H1 (cell line): ENCODE data around the gene HIPK1. TPM values are rescaled to one million over a fixed set of nuclear protein-coding genes. Genes with fewer than 3 reads are reported as not detected.

Experiments used
- CTCF ChIA-PET: fragments of 300-600 bp; sonication (Branson Sonifier 250); formaldehyde crosslinking; loops from one replicate; lab custom pipeline; 2021; ENCODE audit not compliant: partially characterized antibody; lab: Charles Lee
- POLR2A ChIA-PET: fragments of 300-600 bp; sonication (Branson Sonifier 250); formaldehyde crosslinking; loops from one replicate; lab custom pipeline; 2021; ENCODE audit warnings: inconsistent platforms; ENCODE audit not compliant: partially characterized antibody; lab: Charles Lee
- DNase-seq, 2 experiments: peaks; one replicate each; pipeline versions ENCODE4 v3.0.0 to v3.0.0-alpha.2; 2010 to 2022; ENCODE audit warnings: low spot score in 2 of 2, low read depth in 1 of 2, mixed read lengths in 1 of 2
- FAIRE-seq: peaks from 2 replicates; lab custom pipeline; 2011; peaks lifted over from hg19 to GRCh38; lab: Jason Lieb, UNC
- H2AFZ ChIP-seq: 2 replicates; pipeline ENCODE4 v1.8.1; 2012; ENCODE audit warnings: low read length, inconsistent platforms
- H2AK5ac ChIP-seq: 2 replicates; pipeline ENCODE4 v1.6.1; 2013; ENCODE audit warnings: low read depth, low read length
- H2BK120ac ChIP-seq: replicated peaks from 2 replicates; pipeline ENCODE3; 2013; ENCODE audit warnings: low read depth, low read length, inconsistent platforms
- H2BK12ac ChIP-seq: 2 replicates; pipeline ENCODE4 v1.6.1; 2013; ENCODE audit warnings: low read depth, low read length
- H2BK15ac ChIP-seq: 2 replicates; pipeline ENCODE4 v1.6.1; 2013; ENCODE audit warnings: low read length
- H2BK20ac ChIP-seq: 2 replicates; pipeline ENCODE4 v1.6.1; 2013; ENCODE audit warnings: low read length
- H2BK5ac ChIP-seq: 2 replicates; pipeline ENCODE4 v1.6.1; 2013; ENCODE audit warnings: low read depth, low read length
- H3K14ac ChIP-seq: 2 replicates; pipeline ENCODE4 v1.6.1; 2013; ENCODE audit warnings: inconsistent platforms; ENCODE audit not compliant: insufficient read length
- H3K18ac ChIP-seq: 2 replicates; pipeline ENCODE4 v1.6.1; 2013; ENCODE audit warnings: low read length; ENCODE audit errors: extremely low read depth
- H3K23ac ChIP-seq: 2 replicates; pipeline ENCODE4 v1.6.1; 2013; ENCODE audit warnings: inconsistent platforms; ENCODE audit not compliant: insufficient read length
- H3K23me2 ChIP-seq: 2 replicates; pipeline ENCODE4 v1.6.1; 2013; ENCODE audit warnings: low read depth, low read length
- H3K27ac ChIP-seq: 2 replicates; pipeline ENCODE4 v1.6.1; 2011; ENCODE audit warnings: low read depth, low read length, inconsistent platforms
- H3K27me3 ChIP-seq, 4 experiments: replicated peaks in 1 of 4; 1 replicate in 1 of 4; 2 replicates in 3 of 4; pipeline versions ENCODE4 v1.6.1 to v1.8.1; 2011 to 2013; ENCODE audit warnings: low read length in 3 of 4, mild to moderate bottlenecking in 3 of 4, inconsistent platforms in 2 of 4, mixed read lengths in 2 of 4, moderate library complexity in 1 of 4; ENCODE audit not compliant: control insufficient read depth in 3 of 4, insufficient read depth in 3 of 4; ENCODE audit errors: extremely low read depth in 1 of 4
- H3K36me3 ChIP-seq, 4 experiments: 2 replicates each; pipeline versions ENCODE4 v1.6.1 to v1.8.1; 2011 to 2013; ENCODE audit warnings: mild to moderate bottlenecking in 4 of 4, low read length in 3 of 4, moderate library complexity in 2 of 4, control low read depth in 1 of 4, inconsistent platforms in 1 of 4; ENCODE audit not compliant: insufficient read depth in 4 of 4, control insufficient read depth in 2 of 4
- H3K4ac ChIP-seq: replicated peaks from 2 replicates; pipeline ENCODE3; 2013; ENCODE audit warnings: low read length, low read depth, mixed read lengths, inconsistent platforms; ENCODE audit not compliant: insufficient read length
- H3K4me1 ChIP-seq, 4 experiments: replicated peaks in 1 of 4; 1 replicate in 1 of 4; 2 replicates in 3 of 4; pipeline versions ENCODE4 v1.6.1 to v1.8.1; 2011 to 2013; ENCODE audit warnings: low read length in 3 of 4, inconsistent platforms in 2 of 4, mixed read lengths in 1 of 4; ENCODE audit not compliant: insufficient read depth in 4 of 4, control insufficient read depth in 3 of 4
- H3K4me2 ChIP-seq, 2 experiments: 2 replicates each; pipeline versions ENCODE4 v1.6.1 to v1.8.1; 2011 to 2013; ENCODE audit warnings: low read depth in 2 of 2, low read length in 2 of 2, control low read depth in 1 of 2, inconsistent platforms in 1 of 2, mild to moderate bottlenecking in 1 of 2; ENCODE audit not compliant: insufficient read depth in 1 of 2
- H3K4me3 ChIP-seq, 4 experiments: fragments of 200-600, 300-600 bp in 1 of 4; sonication (generic), shearing (Covaris generic), sonication (Bioruptor Twin) in 1 of 4; 2 replicates each; pipeline versions ENCODE4 v1.5.1 to v1.8.1; 2011 to 2016; ENCODE audit warnings: low read length in 4 of 4, low read depth in 3 of 4, control low read depth in 2 of 4, inconsistent platforms in 2 of 4, mild to moderate bottlenecking in 2 of 4, mixed read lengths in 1 of 4, moderate library complexity in 1 of 4; ENCODE audit not compliant: insufficient read depth in 2 of 4; ENCODE audit errors: extremely low read depth in 1 of 4
- H3K56ac ChIP-seq: replicated peaks from 2 replicates; pipeline ENCODE3; 2013; ENCODE audit warnings: low read depth, mild to moderate bottlenecking, mixed read lengths, low read length, inconsistent platforms; ENCODE audit not compliant: insufficient read length
- H3K79me1 ChIP-seq: 2 replicates; pipeline ENCODE4 v1.6.1; 2013; ENCODE audit warnings: low read depth, low read length, control low read depth
- H3K79me2 ChIP-seq, 2 experiments: 2 replicates each; pipeline versions ENCODE4 v1.6.1 to v1.8.1; 2012 to 2013; ENCODE audit warnings: low read length in 2 of 2, mild to moderate bottlenecking in 2 of 2, inconsistent platforms in 1 of 2; ENCODE audit not compliant: insufficient read depth in 2 of 2, control insufficient read depth in 1 of 2
- H3K9ac ChIP-seq, 4 experiments: replicated peaks in 1 of 4; 1 replicate in 1 of 4; 2 replicates in 3 of 4; pipeline versions ENCODE4 v1.6.1 to v1.8.1; 2011 to 2013; ENCODE audit warnings: low read depth in 3 of 4, low read length in 3 of 4, control low read depth in 2 of 4, mild to moderate bottlenecking in 2 of 4, moderate library complexity in 2 of 4, inconsistent platforms in 1 of 4; ENCODE audit errors: extremely low read depth in 1 of 4
- H3K9me3 ChIP-seq, 2 experiments: 2 replicates each; pipeline versions ENCODE4 v1.6.1 to v1.8.1; 2012 to 2013; ENCODE audit warnings: mild to moderate bottlenecking in 2 of 2, moderate library complexity in 2 of 2, control low read depth in 1 of 2, inconsistent platforms in 1 of 2, low read depth in 1 of 2, low read length in 1 of 2, mixed read lengths in 1 of 2; ENCODE audit not compliant: insufficient read depth in 2 of 2
- H4K20me1 ChIP-seq, 2 experiments: replicated peaks in 1 of 2; 2 replicates each; pipeline versions ENCODE3 to v1.8.1; 2011 to 2013; ENCODE audit warnings: inconsistent platforms in 2 of 2, low read length in 2 of 2, mild to moderate bottlenecking in 1 of 2; ENCODE audit not compliant: insufficient read depth in 2 of 2, control insufficient read depth in 1 of 2
- H4K5ac ChIP-seq: 2 replicates; pipeline ENCODE4 v1.6.1; 2013; ENCODE audit warnings: low read length, low read depth, mixed read lengths, inconsistent platforms; ENCODE audit not compliant: insufficient read length
- H4K8ac ChIP-seq: 2 replicates; pipeline ENCODE4 v1.8.0; 2013; ENCODE audit warnings: mild to moderate bottlenecking, moderate library complexity, low read length, inconsistent platforms; ENCODE audit not compliant: insufficient read depth; ENCODE audit errors: extremely low read depth
- H4K91ac ChIP-seq: replicated peaks from 2 replicates; pipeline ENCODE3; 2013; ENCODE audit warnings: low read length, mixed read lengths, inconsistent platforms; ENCODE audit not compliant: insufficient read length
- BRCA1 ChIP-seq: IDR thresholded peaks from 2 replicates; pipeline ENCODE4 v1.6.1; 2012; ENCODE audit warnings: low read depth, low read length, improper control_type of control experiment
- JUND ChIP-seq: IDR thresholded peaks from 2 replicates; pipeline ENCODE4 v1.6.1; 2011; ENCODE audit warnings: mild to moderate bottlenecking, improper control_type of control experiment, low read length
- RAD21 ChIP-seq, 2 experiments: IDR thresholded peaks in 1 of 2; conservative IDR thresholded peaks in 1 of 2; 2 replicates each; pipeline ENCODE4 v1.6.1; 2011; ENCODE audit warnings: low read depth in 2 of 2, low read length in 2 of 2, improper control_type of control experiment in 1 of 2, inconsistent platforms in 1 of 2, mild to moderate bottlenecking in 1 of 2, moderate library complexity in 1 of 2
- RXRA ChIP-seq: IDR thresholded peaks from 2 replicates; pipeline ENCODE4 v1.6.1; 2011; ENCODE audit warnings: low read depth, mild to moderate bottlenecking, low read length, moderate library complexity; ENCODE audit not compliant: insufficient read depth
- SAP30 ChIP-seq: fragments of 300-600 bp; sonication (generic); IDR thresholded peaks from 2 replicates; pipeline ENCODE4 v1.7.1; 2012; ENCODE audit warnings: low read length, moderate library complexity, mild to moderate bottlenecking, inconsistent platforms; ENCODE audit not compliant: insufficient read depth, insufficient replicate concordance
- SP4 ChIP-seq: IDR thresholded peaks from 2 replicates; pipeline ENCODE4 v1.6.1; 2012; ENCODE audit warnings: low read length, inconsistent platforms
- SRF ChIP-seq: IDR thresholded peaks from 2 replicates; pipeline ENCODE4 v1.6.1; 2011; ENCODE audit warnings: mild to moderate bottlenecking, low read depth, low read length, moderate library complexity
- WGBS, 2 experiments: shearing (Covaris generic) in 1 of 2; methylation state at CpG; one replicate each; pipeline versions ENCODE4 v1.1.6 to v1.1.7; 2013 to 2015; ENCODE audit warnings: low lambda C conversion rate in 2 of 2, mixed read lengths in 2 of 2, inconsistent platforms in 1 of 2, low coverage in 1 of 2, missing lambda C conversion rate in 1 of 2; ENCODE audit not compliant: insufficient replicate concordance in 2 of 2, insufficient coverage in 1 of 2, insufficient read length in 1 of 2; ENCODE audit errors: extremely low coverage in 1 of 2, missing lambda C conversion rate in 1 of 2; 5-methylcytosine and 5-hydroxymethylcytosine counted together
- polyA plus RNA-seq, 7 experiments: library from polyadenylated mRNA; depleted of rRNA in 3 of 7; stranded (reverse) in 5 of 7; unstranded in 2 of 7; fragments of >200 nt in 5 of 7; fragments of 200-250 nt in 2 of 7; gene quantifications; 1 replicate in 5 of 7; 2 replicates in 1 of 7; 4 replicates in 1 of 7; pipeline versions ENCODE4 v1.2.1 to v1.2.3, GENCODE V29; 2011 to 2013; ENCODE audit warnings: missing spikeins in 2 of 7, mixed read lengths in 2 of 7
- total RNA-seq: library from RNA; stranded (reverse); fragmentation: NEBNext Ultra II Directional; extraction: Animal tissue kit (Norgen Biotek cat#: 25700); gene quantifications from 2 replicates; pipeline ENCODE4 v1.2.1, GENCODE V29; 2021

HIPK1 gene
- total and polyA plus RNA-seq, 2 of the 8 experiments (the other 6 are each of a cell fraction or from before 2014, with no cell fraction given), result 46.2 to 64.3 TPM

DNA sequence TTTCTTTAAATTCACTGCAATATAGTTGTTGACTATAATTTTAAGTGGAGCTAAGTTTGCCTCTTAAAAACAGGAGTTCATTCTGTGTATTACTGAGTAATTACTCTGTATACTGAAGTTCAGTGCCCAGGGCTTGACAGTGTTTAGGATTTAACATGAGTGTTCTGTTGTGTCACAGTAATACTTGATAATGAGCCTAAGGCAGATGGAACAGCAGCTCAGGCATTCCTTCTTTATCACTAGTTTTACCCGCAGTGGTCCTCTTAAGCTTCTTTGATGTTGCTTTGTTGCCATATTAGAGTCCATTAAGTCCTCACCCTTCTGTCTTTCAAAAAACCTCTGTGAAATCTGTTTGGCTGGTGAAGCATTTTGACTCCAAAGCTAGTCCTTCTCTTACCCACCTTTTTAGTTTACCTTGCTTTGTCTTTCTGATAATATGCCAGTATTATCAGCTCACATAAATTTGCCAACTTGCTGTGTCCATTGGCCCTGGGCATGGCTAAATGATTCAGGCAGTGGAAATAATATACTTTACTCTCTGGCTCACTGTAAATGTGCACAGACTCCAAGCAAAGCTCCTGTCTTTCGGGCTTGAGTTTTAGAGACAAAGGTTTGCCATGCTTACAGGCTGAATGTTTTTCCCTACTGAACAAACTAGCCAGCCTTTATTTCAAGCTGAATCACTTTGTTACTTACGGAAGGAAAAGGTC, 17.7 kb downstream of the HIPK1 start:
- Histone ChIP-seq H4K8ac (no peak overlapping the region), H3K56ac (no peak overlapping the region), H3K18ac (no peak overlapping the region), H3K79me2 (peaks cover 0 to 33% of the 10 kb centered on the region in 2 experiments; a peak in 2 of 4 replicates), H3K9me3 (no peaks in the 10 kb centered on the region), H3K79me1 (no peaks in the 10 kb centered on the region; the same call in 1 of the 2 replicates), H2BK12ac (no peak overlapping the region), H2BK15ac (no peak overlapping the region), H2BK20ac (no peak overlapping the region), H3K23me2 (no peaks in the 10 kb centered on the region), H3K9ac (no peak overlapping the region), H2BK120ac (no peak overlapping the region), H4K5ac (no peak overlapping the region), H2AFZ (no peak overlapping the region), H3K27ac (no peak overlapping the region), H3K4me3 (no peak overlapping the region), H3K4me1 (no peaks in the 10 kb centered on the region), H2BK5ac (no peak overlapping the region), H3K36me3 (peaks cover 0 to 11% (median 0%) of the 10 kb centered on the region in 4 experiments; a peak in 1 of 8 replicates), H4K91ac (no peak overlapping the region), H2AK5ac (no peak overlapping the region), H3K4ac (no peak overlapping the region), H4K20me1 (no peaks in the 10 kb centered on the region), H3K27me3 (no peaks in the 10 kb centered on the region), H3K4me2 (no peak overlapping the region), H3K14ac (no peak overlapping the region), H3K23ac (no peak overlapping the region)
- no peak for DNase-seq
- 88% methylated on average over 3 of the region's 3 CpGs; no CpG with 5 or more reads in 1 of the 2 experiments for WGBS, 2 experiments
- CTCF ChIA-PET, result interaction anchor here (0.7 to 9.3 kb wide), 12 partner anchors 9 to 1228 kb away, joined by 3 to 31 read pairs (median 3); a partner anchor contains a TSS
- POLR2A ChIA-PET, result interaction anchor here (1.2 to 1.4 kb wide), 3 partner anchors 17 to 135 kb away, joined by 3 to 4 read pairs (median 3); partner anchors contain the start of gene RSBN1
- FAIRE-seq, result no peak
- no peak for TF ChIP-seq SRF
- TF ChIP-seq JUND, result no peak
- TF ChIP-seq RXRA, result no peak
- no peak for TF ChIP-seq BRCA1
- TF ChIP-seq RAD21 (IDR thresholded peaks at IDR 0.05 in 1 of 2, conservative IDR thresholded peaks at IDR 0.05 in 1 of 2; ENCODE audit: low read depth in 2 of 2, low read length in 2 of 2), result no peak
- no peak for TF ChIP-seq SAP30
- TF ChIP-seq SP4, result no peak
